SKM-1 treated with dmso at 0.1 percent for 144 hours (cell line): Measurements from ENCODE around the gene GRM4.

Source experiments
- DNase-seq: peaks from one replicate; lab custom pipeline; 2025; ENCODE audit not compliant: unreplicated experiment; lab: John Stamatoyannopoulos, UW

GRM4 gene

DNA sequence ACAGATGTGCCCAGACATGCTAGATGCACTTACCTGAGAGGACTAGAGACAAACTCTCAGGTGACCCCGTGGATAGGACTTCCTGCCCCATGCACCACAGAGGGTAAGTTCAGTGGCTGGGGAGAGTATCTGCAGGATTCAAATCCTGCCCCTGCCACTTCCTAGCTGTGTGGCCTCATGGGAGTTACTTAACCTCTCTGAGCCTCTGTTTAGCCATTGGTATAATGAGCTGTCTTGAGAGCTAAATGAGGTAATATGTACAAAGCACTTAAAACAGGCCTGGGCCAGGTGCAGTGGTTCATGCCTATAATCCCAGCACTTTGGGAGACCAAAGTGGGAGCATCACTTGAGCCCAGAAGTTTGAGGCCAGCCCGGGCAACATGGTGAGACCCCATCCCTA lies 59.3 kb downstream of the GRM4 start:
- no peak for DNase-seq

DNA sequence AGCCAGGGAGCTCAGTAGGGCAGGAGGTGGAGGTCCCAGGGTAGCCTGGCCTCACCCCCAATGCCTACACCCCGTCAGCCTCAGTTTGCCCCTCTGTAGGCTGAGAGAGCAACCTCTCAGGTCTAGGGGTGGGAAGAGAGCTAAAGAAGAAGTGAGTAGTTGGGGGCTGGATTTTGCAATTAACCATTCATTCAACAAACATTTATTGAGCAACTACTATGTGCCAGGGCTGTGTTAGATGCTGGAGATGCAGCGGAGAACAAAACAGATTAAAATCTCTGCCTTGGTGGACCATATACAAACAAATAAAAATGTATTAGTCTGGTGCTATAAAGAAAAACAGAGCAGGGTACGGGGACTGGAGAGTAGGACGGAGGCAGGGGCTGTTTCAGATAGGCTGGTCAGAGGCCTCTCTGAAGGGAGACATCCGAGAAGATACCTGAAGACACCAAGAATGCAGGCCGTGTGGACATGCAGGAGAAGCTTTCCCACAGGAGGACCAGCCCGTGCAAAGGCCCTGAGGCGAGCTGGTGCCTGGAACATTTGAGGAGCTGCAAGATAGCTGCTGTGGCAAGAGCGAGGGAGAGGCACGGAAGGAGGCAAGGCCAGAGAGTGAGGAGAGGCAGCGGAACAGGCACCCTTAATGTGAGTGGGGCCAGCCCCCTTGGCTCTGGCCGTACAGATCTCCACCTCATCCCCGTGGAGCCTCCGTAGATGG lies 60.3 kb downstream of the GRM4 start:
- DNase-seq: no peak

DNA sequence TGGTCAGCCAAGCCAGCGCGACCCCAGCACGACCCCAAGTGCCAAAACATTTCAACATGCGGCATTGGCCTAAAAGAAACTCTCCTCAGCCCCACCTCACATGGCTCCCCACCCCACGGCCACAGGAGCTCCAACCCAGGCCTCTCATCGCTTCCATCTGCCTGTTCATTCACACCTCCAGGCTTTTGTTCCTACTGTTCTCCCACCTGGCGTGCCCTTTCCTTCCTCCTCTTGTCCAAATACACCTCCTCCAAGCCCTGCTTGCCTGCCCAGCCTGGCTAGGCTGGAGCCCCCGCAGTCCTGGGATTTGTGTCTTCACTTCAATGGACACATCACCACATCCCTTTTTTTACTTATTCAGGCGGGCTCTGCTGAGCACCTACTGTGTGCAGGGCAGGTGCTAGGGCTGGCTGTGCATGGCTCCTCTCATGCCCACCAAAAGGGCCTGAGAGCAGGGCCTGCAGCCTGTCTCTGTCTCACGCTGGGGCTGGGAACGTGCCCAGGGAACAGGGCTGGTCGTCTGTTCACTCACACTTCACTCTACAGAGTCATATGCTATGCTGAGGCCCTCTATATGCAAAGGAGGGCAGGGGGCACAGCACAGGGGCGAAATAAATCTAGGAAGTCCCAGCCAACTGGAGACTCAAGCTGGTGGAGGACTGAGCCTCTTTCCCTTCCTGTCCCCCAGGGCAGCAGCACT lies 61.1 kb downstream of the GRM4 start:
- DNase-seq: no peak

DNA sequence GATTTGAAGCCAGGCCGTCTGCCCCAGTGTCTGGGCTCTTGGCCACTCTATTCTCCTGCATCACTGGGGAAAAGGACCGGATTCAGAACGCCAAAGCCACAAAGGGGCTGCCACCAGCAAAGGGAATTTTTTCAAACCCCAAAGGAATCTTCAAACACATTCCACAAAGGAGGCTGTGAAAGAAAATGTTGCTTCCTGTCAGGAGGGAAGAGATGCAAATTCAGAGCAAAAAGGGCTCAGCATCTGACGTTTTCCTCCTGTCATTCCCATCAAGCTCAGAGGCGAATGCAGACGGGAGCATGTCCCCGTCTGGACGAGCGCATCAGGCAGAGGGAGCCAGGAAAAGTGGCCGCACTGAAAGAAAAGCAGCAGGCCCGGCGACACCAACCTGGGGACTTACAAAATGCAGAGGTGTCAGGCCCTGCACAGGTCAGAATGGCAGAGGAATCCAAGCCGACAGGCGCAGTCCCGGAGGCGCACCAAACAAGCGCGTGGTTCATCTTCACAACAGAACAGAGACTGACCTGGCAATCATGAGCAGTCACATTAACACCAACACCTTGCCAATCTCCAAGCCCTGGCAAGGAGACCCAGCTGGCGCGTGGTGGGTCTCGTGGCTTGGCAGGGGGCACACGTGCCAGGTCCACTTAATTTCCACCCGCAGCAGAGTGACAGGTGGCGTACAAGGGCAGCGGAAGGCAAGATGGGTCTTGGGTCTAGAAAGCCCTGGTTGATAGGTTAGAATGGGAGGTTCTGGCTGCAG lies 62.8 kb downstream of the GRM4 start:
- no peak for DNase-seq

DNA sequence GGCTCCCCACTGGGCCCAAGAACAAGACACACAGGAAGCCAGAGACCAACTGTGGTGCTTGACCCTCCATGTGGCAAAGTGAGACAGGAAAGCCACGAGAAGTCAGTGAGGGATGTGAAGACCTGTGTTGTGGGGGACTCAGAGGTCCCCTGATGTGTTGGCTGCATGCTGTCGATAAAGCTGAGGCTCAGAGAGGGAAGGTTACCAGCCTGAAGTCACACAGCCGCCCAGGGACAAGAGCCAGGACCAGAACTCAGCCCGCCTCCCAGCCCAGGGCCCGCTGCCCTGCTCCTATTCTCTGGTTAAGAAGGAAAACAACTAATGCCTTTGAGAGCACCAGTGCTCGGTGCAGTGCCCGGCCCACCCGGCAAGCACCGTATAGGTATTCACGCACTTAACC lies 63.5 kb downstream of the GRM4 start:
- DNase-seq: no peak

DNA sequence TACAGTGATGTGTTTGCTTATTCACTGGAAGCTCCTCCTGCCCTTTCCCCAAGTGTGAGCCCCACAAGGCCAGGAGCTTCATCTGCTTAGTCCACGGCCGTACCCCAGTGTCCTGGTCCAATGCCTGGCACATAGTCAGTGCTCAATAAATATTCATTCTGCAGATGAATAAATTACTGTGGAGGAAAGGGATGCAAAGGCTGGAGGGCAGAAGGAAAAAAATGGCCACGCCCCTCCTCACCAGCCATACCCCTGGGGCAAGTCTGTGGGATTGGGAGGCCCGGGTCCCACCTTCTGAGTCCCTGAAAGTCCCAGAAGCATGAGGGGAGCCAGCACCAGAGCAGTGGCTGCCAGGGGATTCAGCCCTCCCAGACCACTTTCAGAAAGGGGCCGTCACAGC lies 65.5 kb downstream of the GRM4 start:
- DNase-seq: no peak

DNA sequence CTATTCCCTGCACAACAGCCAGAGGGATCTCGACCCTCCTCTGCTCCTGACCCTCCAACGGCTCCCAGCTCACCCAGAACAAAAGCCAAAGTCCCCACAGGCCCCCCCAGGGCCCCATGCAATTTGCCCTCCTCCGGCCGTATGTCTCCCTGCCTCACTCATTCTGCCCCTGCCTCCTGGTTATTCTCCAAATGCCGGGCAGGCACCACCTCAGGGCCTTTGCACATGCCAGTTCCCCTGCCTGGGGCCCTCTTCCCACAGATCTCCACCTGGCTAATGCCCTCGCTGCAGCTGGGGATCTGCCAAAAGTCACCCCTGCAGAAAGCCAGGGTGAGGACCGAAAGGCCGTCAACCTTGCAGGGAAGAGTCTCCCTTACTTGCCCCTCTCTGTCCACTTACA lies 66.0 kb downstream of the GRM4 start:
- no peak for DNase-seq

DNA sequence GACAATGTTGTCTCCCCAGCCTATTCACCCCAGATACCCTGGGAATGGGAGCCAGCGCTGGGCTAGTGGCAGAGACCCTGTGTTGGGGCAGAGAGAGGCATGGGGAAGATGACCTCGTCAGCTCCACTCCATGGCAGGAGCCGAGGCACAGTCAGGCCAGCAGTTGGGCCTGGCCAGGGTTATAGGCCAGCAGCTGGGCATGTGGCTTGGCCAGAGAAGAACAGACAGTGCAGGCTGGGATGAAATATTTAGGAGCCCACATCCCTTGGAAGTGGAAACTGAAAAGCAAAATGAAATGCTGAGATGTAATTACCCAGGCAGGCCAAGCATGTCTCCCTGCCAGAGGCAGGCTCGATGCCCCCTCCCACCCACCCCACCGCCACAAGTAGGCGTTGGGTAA lies 70.0 kb downstream of the GRM4 start:
- no peak for DNase-seq

DNA sequence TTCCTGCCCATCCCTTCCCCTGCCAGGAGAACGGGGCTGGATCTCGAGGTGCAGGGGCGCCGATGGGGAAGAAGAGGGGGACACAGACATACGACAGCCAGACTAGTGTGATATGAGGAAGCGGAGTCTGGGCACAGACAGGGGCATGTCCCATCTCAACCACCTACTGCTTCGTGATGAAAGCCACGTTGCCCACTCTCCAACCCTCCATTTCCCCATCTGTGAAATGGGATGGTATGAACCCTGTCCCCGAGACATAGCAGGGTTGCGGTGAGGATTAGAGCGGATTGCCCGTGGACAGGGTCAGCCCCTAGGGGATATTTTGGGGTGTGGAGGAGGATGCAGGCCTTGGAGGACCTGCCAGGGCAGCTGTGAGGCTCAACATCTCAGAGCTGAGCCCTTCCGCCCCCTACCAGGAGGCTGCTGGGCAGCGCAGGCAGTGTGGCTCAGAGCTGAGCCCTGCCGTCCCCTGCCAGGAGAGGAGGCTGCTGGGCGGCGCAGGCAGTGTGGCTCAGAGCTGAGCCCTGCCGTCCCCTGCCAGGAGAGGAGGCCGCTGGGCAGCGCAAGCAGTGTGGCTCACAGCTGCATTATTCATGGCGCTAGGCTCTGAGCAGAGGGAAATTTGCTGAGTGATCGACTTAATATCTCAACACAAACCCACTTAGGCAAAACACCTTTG lies 71.7 kb downstream of the GRM4 start:
- no peak for DNase-seq

DNA sequence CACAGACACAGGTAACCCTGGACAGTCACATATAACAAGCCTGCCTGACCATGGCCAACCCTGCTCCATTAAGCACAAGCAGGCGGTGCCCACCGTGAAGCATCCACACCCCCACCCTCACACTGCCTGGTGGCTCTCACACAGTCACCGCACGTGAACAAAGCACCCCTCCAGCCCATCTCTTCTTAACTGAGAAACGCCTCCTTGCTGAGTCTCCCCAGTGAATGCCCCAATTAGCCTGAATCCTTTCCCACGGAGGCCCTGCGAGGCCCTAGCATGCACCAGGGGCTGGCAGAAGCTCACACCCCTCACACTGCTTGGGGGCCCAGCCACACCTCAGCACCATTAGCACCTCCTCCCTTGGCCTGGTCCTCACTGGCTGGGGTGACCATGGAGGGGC lies 72.3 kb downstream of the GRM4 start:
- DNase-seq: no peak

DNA sequence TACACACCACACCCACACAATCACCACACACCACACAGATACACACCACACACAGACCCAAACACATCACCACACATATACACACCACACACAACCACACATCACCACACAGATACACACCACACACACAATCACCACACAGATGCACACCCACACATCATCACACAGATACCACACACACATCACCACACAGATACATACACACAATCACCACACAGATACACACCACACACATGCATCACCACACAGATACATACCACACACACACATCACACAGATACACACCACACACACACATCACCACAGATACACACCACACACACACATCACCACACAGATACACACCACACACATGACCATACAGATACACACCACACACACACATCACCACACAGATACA lies 73.2 kb downstream of the GRM4 start:
- DNase-seq: no peak

DNA sequence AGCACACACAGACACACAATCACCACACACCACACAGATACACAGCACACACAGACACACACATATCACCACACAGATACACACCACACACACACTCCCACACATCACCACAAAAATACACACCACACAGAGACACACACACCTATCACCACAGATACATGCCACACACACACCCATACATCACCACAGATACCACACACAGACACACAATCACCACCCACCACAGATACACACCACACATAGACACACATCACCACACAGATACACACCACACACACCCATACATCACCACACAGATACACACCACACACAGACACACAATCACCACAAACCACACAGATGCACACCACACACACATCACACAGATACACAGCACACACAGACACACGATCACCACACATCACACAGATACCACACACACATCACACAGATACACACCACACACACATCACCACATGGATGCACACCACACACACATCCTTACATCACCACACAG lies 74.0 kb downstream of the GRM4 start:
- no peak for DNase-seq

DNA sequence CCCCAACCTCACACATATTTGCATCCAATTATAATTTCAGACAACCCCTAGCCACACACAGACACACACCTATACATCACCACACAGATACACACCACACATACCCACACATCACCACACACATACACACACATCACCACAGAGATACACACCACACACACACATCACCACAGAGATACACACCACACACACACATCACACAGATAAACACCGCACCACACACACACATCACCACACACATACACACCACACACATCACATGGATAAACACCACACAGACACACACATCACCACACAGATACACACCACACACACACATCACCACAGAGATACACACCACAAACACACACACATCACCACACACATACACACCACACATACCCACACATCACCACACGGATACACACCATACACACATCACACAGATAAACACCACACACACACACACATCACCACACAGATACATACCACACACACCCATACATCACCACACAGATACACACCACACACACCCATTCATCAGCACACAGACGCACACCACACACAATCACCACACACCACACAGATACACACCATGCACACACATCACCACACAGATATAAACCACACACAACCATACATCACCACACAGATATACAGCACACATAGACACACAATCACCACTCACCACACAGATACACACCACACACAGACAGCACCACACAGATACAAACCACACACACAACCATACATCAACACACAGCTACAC lies 74.6 kb downstream of the GRM4 start:
- no peak for DNase-seq

DNA sequence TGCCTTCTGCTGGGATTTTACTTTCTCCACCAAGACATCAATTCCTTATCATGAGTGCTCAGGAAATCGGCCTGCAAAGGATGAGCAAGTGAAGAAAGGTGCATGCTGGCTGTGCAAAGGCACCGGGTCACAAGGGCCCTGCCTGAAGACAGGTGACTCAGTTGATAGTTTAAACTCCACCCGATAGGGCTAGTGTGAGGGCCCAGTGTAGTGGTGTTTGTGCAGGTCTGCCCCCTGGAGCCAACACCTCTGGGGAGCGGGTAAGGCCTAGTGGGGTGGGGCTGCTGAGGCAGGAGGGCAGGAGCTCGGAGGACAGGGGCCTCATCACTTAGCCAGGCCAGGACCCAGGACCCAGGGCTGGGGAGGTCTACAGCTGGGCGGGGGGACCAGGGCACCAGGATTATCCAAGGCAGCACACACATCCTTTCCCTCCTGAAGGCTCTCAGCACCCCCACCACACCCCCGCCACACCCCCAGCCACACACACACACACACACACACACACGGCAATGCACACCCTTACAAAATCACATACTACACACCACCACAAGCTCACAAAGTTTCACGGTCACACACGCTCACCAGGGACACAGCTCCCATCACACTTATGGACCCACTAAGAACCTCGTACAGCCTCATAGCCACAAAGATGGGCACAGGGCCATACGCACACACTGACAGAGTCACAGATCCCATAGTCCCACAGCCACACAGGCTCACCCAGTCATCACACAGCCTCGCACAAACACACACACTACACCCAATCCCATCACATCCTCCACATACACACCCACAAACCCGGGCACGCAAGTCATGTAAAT lies 75.4 kb downstream of the GRM4 start:
- DNase-seq: no peak

DNA sequence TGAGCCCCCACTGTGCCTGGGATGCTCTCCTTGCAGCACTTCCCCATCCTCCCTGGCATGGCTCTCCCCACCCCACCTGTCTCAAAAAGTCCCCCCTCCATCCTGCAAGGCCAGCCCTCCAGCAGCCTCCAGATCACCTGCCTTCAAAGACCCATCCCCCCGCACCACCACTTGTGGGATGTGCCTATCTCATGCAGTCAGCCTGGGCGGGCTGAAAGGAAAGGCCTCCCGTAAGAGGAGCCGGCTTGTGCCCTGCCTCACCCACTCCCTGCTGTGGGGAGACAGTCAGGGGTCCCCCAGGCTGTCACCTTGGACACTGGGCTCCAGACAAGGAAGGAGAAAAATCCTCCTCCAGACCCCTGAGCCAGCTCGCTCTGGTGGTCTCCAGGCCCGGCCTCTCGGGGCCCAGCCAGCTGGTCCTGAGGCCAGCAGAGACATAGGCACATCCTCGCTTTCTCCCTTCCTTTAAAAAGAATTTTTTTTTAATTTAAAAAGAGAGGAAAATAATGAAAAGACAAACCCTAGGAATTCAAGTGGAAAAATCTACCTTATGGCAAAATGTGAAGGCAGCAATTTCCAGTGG lies 77.3 kb downstream of the GRM4 start:
- DNase-seq: no peak

DNA sequence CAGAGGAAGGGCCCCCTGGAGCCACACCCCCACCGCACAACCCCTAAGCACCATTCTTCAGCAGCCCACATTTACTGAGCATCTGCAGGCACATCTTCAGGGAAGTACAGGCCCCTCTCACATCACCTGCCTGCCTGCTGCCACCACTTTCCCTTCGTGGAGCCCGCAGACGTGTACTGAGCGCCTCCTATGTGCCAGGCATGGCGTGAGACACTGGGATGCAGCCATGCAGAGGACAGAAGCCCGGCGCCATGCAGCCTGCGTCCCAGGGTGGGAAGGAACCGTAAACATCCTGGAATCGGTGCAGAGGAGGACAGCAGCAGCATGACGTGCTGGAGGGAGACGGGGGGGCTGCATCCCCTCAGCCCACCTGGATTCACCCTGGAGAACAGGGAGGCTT lies 78.1 kb downstream of the GRM4 start:
- DNase-seq: no peak

DNA sequence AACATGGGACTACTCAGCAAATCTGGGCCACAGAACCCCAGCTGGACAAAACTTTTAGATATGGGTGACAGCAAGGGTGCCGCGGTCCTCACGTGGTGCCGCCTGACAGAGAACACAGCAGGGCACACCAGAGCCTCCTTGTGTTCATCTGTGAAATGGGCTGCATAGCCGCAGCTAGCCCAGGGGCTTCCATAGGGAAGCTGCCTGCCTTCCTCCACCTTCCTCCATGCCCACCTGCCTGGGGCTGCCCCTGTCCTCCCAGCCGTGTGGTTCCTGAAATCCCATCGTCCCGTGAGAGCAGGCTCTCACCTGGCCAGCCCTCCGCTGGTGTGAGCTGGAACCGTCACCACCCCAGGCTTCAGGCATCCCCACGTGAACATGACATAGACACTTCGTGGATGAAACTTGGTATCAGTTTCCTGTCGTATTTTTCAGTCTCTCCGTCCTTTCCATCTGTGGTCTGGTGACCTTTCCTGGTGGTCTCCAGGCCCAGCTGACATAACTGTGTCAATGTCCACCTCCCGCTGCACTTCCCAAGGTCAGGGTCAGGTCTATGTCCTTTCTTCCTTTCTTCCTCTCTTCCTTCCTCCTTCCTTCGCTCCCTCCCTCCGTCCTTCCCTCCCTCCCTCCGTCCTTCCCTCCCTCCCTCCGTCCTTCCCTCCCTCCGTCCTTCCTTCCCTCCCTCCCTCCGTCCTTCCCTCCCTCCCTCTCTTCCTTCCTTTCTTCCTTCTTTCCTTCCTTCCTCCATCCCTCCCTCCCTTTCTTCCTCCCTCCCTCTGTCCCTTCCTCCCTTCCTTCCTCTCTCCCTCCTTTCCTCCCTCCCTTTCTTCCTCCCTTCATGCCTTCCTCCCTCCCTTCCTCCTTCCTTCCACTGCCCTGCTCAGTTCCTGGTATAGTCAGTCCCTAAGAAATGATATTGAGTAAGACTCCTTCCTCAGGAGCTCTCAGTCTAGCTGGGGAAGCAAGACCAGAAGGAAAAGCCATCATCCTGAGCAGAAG lies 78.8 kb downstream of the GRM4 start:
- no peak for DNase-seq

DNA sequence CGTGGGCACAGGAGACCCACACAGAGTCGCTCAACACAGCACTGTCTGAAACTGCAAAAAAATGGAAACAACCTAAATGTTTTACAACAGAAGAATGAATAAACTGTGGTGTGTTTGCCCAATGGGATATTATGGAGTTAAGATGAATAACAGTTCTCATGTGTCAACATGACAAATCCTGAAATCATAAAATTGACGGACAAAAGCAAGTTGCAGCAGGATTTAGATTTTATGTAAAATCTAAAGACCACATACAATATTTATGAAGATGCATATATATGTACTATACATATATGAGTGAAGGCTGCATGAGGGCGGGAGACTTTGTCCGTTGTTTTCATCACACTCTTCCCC lies 79.7 kb downstream of the GRM4 start:
- no peak for DNase-seq
